IMR-90 (cell line): Measurements from ENCODE around the gene LRRC61. TPM values are rescaled to one million over a fixed set of nuclear protein-coding genes. Genes with fewer than 3 reads are reported as not detected.

ENCODE experiments used
- ATAC-seq: fragments of 200-7000 bp; cut with Tn5 transposase; 2 replicates; pipeline ENCODE4 v1.9.1; 2020; ENCODE audit warnings: low read depth, mild to moderate bottlenecking, moderate library complexity
- BruUV-seq: library from RNA; stranded (reverse); fragments of 400-500 nt; replicated peaks from 2 replicates; lab custom pipeline; 2021; lab: Mats Ljungman, UMichigan
- CTCF ChIA-PET: fragments of 300-600 bp; formaldehyde crosslinking; extraction: SDS; loops from one replicate; lab custom pipeline; 2021; ENCODE audit warnings: antibody characterized with exemption; lab: Yijun Ruan, JAX
- POLR2A ChIA-PET: fragments of 300-600 bp; sonication (Branson Sonifier 250); formaldehyde crosslinking; loops from one replicate; lab custom pipeline; 2022; ENCODE audit warnings: antibody characterized with exemption; ENCODE audit not compliant: unreplicated experiment; lab: Charles Lee
- DNase-seq: peaks from one replicate; pipeline ENCODE4 v3.0.0; 2013
- H2AFZ ChIP-seq: replicated peaks from 2 replicates; pipeline ENCODE3; 2013; ENCODE audit warnings: low read length, mild to moderate bottlenecking; ENCODE audit not compliant: poor library complexity
- H2AK5ac ChIP-seq: 2 replicates; pipeline ENCODE4 v1.6.1; 2013; ENCODE audit warnings: low read depth, low read length, inconsistent platforms
- H2AK9ac ChIP-seq: replicated peaks from 2 replicates; pipeline ENCODE3; 2013; ENCODE audit warnings: mild to moderate bottlenecking, low read depth, low read length, moderate library complexity; ENCODE audit not compliant: poor library complexity
- H2BK120ac ChIP-seq: 2 replicates; pipeline ENCODE4 v1.6.1; 2013; ENCODE audit warnings: low read depth, low read length, inconsistent platforms
- H2BK15ac ChIP-seq: 3 replicates; pipeline ENCODE4 v1.6.1; 2013; ENCODE audit warnings: low read depth, low read length, inconsistent platforms
- H2BK20ac ChIP-seq: 2 replicates; pipeline ENCODE4 v1.6.1; 2013; ENCODE audit warnings: low read depth, mild to moderate bottlenecking, inconsistent platforms, low read length, moderate library complexity
- H2BK5ac ChIP-seq: 2 replicates; pipeline ENCODE4 v1.6.1; 2013; ENCODE audit warnings: mild to moderate bottlenecking, low read depth, low read length, inconsistent platforms; ENCODE audit not compliant: poor library complexity, severe bottlenecking
- H3K14ac ChIP-seq: replicated peaks from 2 replicates; pipeline ENCODE4 v1.6.1; 2013; ENCODE audit warnings: low read depth, low read length, inconsistent platforms
- H3K18ac ChIP-seq: 2 replicates; pipeline ENCODE4 v1.6.1; 2013; ENCODE audit warnings: low read depth, low read length, control low read depth
- H3K23ac ChIP-seq: 2 replicates; pipeline ENCODE4 v1.6.1; 2013; ENCODE audit warnings: low read depth, low read length, inconsistent platforms
- H3K27ac ChIP-seq: 2 replicates; pipeline ENCODE4 v1.5.1; 2013; ENCODE audit warnings: mild to moderate bottlenecking, control low read depth, low read length; ENCODE audit not compliant: insufficient read depth
- H3K27me3 ChIP-seq: 2 replicates; pipeline ENCODE4 v1.6.1; 2013; ENCODE audit warnings: low read length; ENCODE audit not compliant: control insufficient read depth, insufficient read depth
- H3K36me3 ChIP-seq: 2 replicates; pipeline ENCODE4 v1.6.1; 2013; ENCODE audit warnings: low read length, mixed read lengths; ENCODE audit not compliant: control insufficient read depth, insufficient read depth
- H3K4ac ChIP-seq: 2 replicates; pipeline ENCODE4 v1.6.1; 2013; ENCODE audit warnings: low read depth, low read length, inconsistent platforms
- H3K4me1 ChIP-seq: 2 replicates; pipeline ENCODE4 v1.6.1; 2013; ENCODE audit warnings: low read length, mixed read lengths; ENCODE audit not compliant: control insufficient read depth, insufficient read depth
- H3K4me2 ChIP-seq: 2 replicates; pipeline ENCODE4 v1.6.1; 2013; ENCODE audit warnings: low read depth, mild to moderate bottlenecking, control low read depth, low read length, moderate library complexity
- H3K4me3 ChIP-seq: 2 replicates; pipeline ENCODE4 v1.5.1; 2013; ENCODE audit warnings: low read depth, mild to moderate bottlenecking, control low read depth, low read length, moderate library complexity; ENCODE audit not compliant: insufficient read depth
- H3K56ac ChIP-seq: 2 replicates; pipeline ENCODE4 v1.6.1; 2013; ENCODE audit warnings: low read length, inconsistent platforms; ENCODE audit not compliant: insufficient read depth; ENCODE audit errors: extremely low read depth
- H3K79me1 ChIP-seq, 2 experiments: 2 replicates each; pipeline ENCODE4 v1.6.1; 2013; ENCODE audit warnings: low read length in 2 of 2, inconsistent platforms in 1 of 2, low read depth in 1 of 2
- H3K9ac ChIP-seq: 2 replicates; pipeline ENCODE4 v1.6.1; 2013; ENCODE audit warnings: low read depth, low read length, control low read depth
- H3K9me1 ChIP-seq: 2 replicates; pipeline ENCODE4 v1.6.1; 2013; ENCODE audit warnings: low read length, inconsistent platforms; ENCODE audit not compliant: insufficient read depth
- H3K9me3 ChIP-seq: 2 replicates; pipeline ENCODE4 v1.6.1; 2013; ENCODE audit warnings: low read length; ENCODE audit not compliant: control insufficient read depth, insufficient read depth
- H4K20me1 ChIP-seq: 2 replicates; pipeline ENCODE4 v1.6.1; 2013; ENCODE audit warnings: low read length, inconsistent platforms; ENCODE audit not compliant: insufficient read depth
- H4K5ac ChIP-seq: 2 replicates; pipeline ENCODE4 v1.6.1; 2013; ENCODE audit warnings: mild to moderate bottlenecking, low read depth, low read length, control low read depth
- H4K8ac ChIP-seq, 2 experiments: 2 replicates each; pipeline ENCODE4 v1.6.1; 2013; ENCODE audit warnings: low read depth in 2 of 2, low read length in 2 of 2, control low read depth in 1 of 2, inconsistent platforms in 1 of 2
- H4K91ac ChIP-seq: 2 replicates; pipeline ENCODE4 v1.6.1; 2013; ENCODE audit warnings: low read depth, low read length, inconsistent platforms; ENCODE audit not compliant: insufficient read depth
- MXI1 ChIP-seq: IDR thresholded peaks from 2 replicates; pipeline ENCODE4 v1.6.1; 2012; ENCODE audit warnings: low read depth, mild to moderate bottlenecking, low read length, moderate library complexity, borderline replicate concordance
- WGBS, 2 experiments: methylation state at CpG; one replicate each; pipeline versions ENCODE4 v1.1.5 to v1.1.7; 2013; ENCODE audit warnings: missing lambda C conversion rate in 2 of 2; ENCODE audit not compliant: insufficient read length in 1 of 2; ENCODE audit errors: extremely low coverage in 2 of 2; 5-methylcytosine and 5-hydroxymethylcytosine counted together
- dilution Hi-C: fragments of 300-500 bp; cut with HindIII; formaldehyde crosslinking; loops from one replicate; pipeline ENCODE4 v1.14.3; 2018; ENCODE audit warnings: low sequenced_read_pairs; ENCODE audit not compliant: unreplicated experiment
- in situ Hi-C: fragments of 300-500 bp; cut with MboI; formaldehyde crosslinking; loops from 3 replicates; pipeline ENCODE4 v1.14.3; 2019; ENCODE audit warnings: low sequenced_read_pairs, inconsistent platforms, mixed read lengths
- intact Hi-C: fragments of 100-400 bp; cut with micrococcal nuclease; formaldehyde crosslinking; loops from 2 replicates; pipeline ENCODE4 v1.10.0; 2022
- polyA plus RNA-seq, 3 experiments: library from polyadenylated mRNA; depleted of rRNA; stranded (reverse); fragments of >200 nt; gene quantifications; 2 replicates each; pipeline ENCODE4 v1.2.3, GENCODE V29; 2012; ENCODE audit warnings: low replicate concordance in 1 of 3
- total RNA-seq: library from RNA; depleted of rRNA; stranded (reverse); fragments of >200 nt; gene quantifications from 2 replicates; pipeline ENCODE4 v1.2.3, GENCODE V29; 2012
- TF ChIP-seq, protein P1 (sequence below): fragments of 150-350 bp; IDR thresholded peaks from 2 replicates; pipeline ENCODE4 v1.6.1; 2016; ENCODE audit warnings: low read depth, mild to moderate bottlenecking, low read length, moderate library complexity, borderline replicate concordance

LRRC61 gene
- total and polyA plus RNA-seq, 2 of the 4 experiments (the other 2 are of a cell fraction): 0.07 TPM; not detected in 1

DNA sequence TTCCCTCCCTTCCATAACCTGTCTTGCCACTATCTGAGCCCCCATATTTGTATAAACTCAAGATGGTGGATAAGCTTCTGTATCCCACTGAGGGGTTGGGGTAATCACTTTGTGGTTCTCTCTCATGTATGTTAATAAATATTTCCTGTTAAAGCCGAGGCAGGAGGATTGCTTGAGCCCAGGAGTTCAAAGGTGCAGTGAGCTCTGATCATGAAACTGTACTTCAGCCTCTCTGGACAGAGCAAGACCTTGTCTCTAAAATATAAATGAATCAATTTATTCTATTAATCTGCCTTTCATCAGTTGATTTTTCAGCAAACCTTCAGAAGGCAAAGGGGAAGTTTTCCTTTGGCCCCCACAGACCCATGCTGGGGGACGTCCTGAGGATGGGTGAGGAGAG is 20.1 kb downstream of the LRRC61 start:
- H4K91ac ChIP-seq: no peak overlapping the region
- dilution Hi-C loops: no loop called here

More for the DNA sequence above, 20.1 kb downstream of the LRRC61 start:
- intact Hi-C loops (no loop called here), in situ Hi-C loops (no loop called here)
- no peak overlapping the region for H2BK5ac ChIP-seq
- H3K18ac ChIP-seq: no peak overlapping the region
- no peak overlapping the region for H3K14ac ChIP-seq
- H3K27ac ChIP-seq: no peak overlapping the region
- POLR2A ChIA-PET: no interaction called here
- no peak overlapping the region for H2AK9ac ChIP-seq
- H3K4me2 ChIP-seq: no peak overlapping the region
- no CpG with 5 or more reads among the region's 2 CpGs for WGBS, 2 experiments
- no peak overlapping the region for H4K8ac ChIP-seq
- no peak overlapping the region for H3K4ac ChIP-seq
- no peak overlapping the region for H3K56ac ChIP-seq
- DNase-seq (no peak), ATAC-seq (no peak)
- H3K9me3 ChIP-seq: peaks cover 16% of the 10 kb centered on the region
- H2AK5ac ChIP-seq: no peak overlapping the region
- no peak overlapping the region for H2BK15ac ChIP-seq
- no peak overlapping the region for H2BK20ac ChIP-seq
- 0 out of 2 replicates have a peak, but pooled peaks cover 3% of the 10 kb centered on the region for H4K20me1 ChIP-seq
- no peak overlapping the region for H3K9ac ChIP-seq
- H3K9me1 ChIP-seq: peaks cover 4% of the 10 kb centered on the region; the same call in 1 of the 2 replicates
- no peak overlapping the region for H2AFZ ChIP-seq
- no peak overlapping the region for H3K4me3 ChIP-seq
- no peak for TF ChIP-seq MXI1
- TF ChIP-seq, protein P1, sequence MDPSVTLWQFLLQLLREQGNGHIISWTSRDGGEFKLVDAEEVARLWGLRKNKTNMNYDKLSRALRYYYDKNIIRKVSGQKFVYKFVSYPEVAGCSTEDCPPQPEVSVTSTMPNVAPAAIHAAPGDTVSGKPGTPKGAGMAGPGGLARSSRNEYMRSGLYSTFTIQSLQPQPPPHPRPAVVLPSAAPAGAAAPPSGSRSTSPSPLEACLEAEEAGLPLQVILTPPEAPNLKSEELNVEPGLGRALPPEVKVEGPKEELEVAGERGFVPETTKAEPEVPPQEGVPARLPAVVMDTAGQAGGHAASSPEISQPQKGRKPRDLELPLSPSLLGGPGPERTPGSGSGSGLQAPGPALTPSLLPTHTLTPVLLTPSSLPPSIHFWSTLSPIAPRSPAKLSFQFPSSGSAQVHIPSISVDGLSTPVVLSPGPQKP: no peak
- no peak overlapping the region for H3K23ac ChIP-seq
- H3K4me1 ChIP-seq: peaks cover 20% of the 10 kb centered on the region
- peaks cover 30% of the 10 kb centered on the region for H3K27me3 ChIP-seq
- no peak overlapping the region for H2BK120ac ChIP-seq
- CTCF ChIA-PET: interaction anchor here (0.6 to 0.8 kb wide), 2 partner anchors 27 to 48 kb away, joined by 3 to 6 read pairs; no protein-coding TSS in a partner anchor
- BruUV-seq: no TSS peak
- H3K36me3 ChIP-seq: no peaks in the 10 kb centered on the region
- H4K5ac ChIP-seq: no peak overlapping the region
- no peaks in the 10 kb centered on the region for H3K79me1 ChIP-seq
